Caco-2 (cell line): ENCODE results near the gene AMOTL1. TPM values are rescaled to one million over a fixed set of nuclear protein-coding genes. Genes with fewer than 3 reads are reported as not detected.
A peak's percentile ranks its signal among the peaks of the same experiment; 100 is the strongest.

Experiments
- BruUV-seq: library from RNA; stranded (reverse); fragments of 400-500 nt; replicated peaks from 2 replicates; lab custom pipeline; 2021; lab: Mats Ljungman, UMichigan
- CTCF ChIA-PET: fragments of 300-600 bp; sonication (Branson Sonifier 250); formaldehyde crosslinking; loops from one replicate; lab custom pipeline; 2022; ENCODE audit warnings: antibody characterized with exemption; lab: Charles Lee
- POLR2A ChIA-PET: fragments of 300-600 bp; sonication (Branson Sonifier 250); formaldehyde crosslinking; loops from one replicate; lab custom pipeline; 2022; ENCODE audit warnings: antibody characterized with exemption; lab: Charles Lee
- DNase-seq, 2 experiments: peaks; one replicate each; pipeline versions ENCODE4 v3.0.0 to v3.0.0-alpha.2; 2020 to 2022
- H3K27me3 ChIP-seq: replicated peaks from 2 replicates; pipeline ENCODE4 v1.6.0; 2011; ENCODE audit warnings: low read length; ENCODE audit not compliant: control insufficient read depth, insufficient read depth
- H3K36me3 ChIP-seq: 2 replicates; pipeline ENCODE4 v1.5.1; 2011; ENCODE audit warnings: low read length; ENCODE audit not compliant: control insufficient read depth, insufficient read depth
- H3K4me1 ChIP-seq: fragments of 250-450 bp; sonication (Bioruptor Pico); 2 replicates; pipeline ENCODE4 v1.5.1; 2020; ENCODE audit warnings: mild to moderate bottlenecking
- H3K4me3 ChIP-seq: 2 replicates; pipeline ENCODE4 v1.5.1; 2011; ENCODE audit warnings: low read depth, mild to moderate bottlenecking, control low read depth, low read length
- H3K9me3 ChIP-seq: fragments of 250-450 bp; sonication (Bioruptor Pico); 2 replicates; pipeline ENCODE4 v1.5.1; 2020; ENCODE audit warnings: mild to moderate bottlenecking, moderate library complexity
- H3K27ac Mint-ChIP-seq: one replicate; pipeline ENCODE4 v1.8.0; 2022; ENCODE audit warnings: mixed read lengths; ENCODE audit not compliant: unreplicated experiment
- H3K27me3 Mint-ChIP-seq: one replicate; pipeline ENCODE4 v1.8.0; 2022; ENCODE audit warnings: mixed read lengths; ENCODE audit not compliant: insufficient read depth, unreplicated experiment
- H3K36me3 Mint-ChIP-seq: one replicate; pipeline ENCODE4 v1.8.0; 2022; ENCODE audit warnings: mild to moderate bottlenecking, mixed read lengths; ENCODE audit not compliant: insufficient read depth, unreplicated experiment
- H3K4me1 Mint-ChIP-seq: one replicate; pipeline ENCODE4 v1.8.0; 2022; ENCODE audit warnings: low read depth, mixed read lengths; ENCODE audit not compliant: unreplicated experiment
- H3K4me3 Mint-ChIP-seq: one replicate; pipeline ENCODE4 v1.8.0; 2022; ENCODE audit warnings: mild to moderate bottlenecking, moderate library complexity, mixed read lengths; ENCODE audit not compliant: unreplicated experiment
- H3K9me3 Mint-ChIP-seq: one replicate; pipeline ENCODE4 v1.8.0; 2022; ENCODE audit warnings: mixed read lengths; ENCODE audit not compliant: unreplicated experiment
- intact Hi-C: fragments of 100-400 bp; cut with micrococcal nuclease; formaldehyde crosslinking; loops from one replicate; pipeline ENCODE4 v1.10.0; 2022; ENCODE audit not compliant: unreplicated experiment
- total RNA-seq: library from RNA; stranded (reverse); gene quantifications from 2 replicates; pipeline ENCODE4 v1.2.3, GENCODE V29; 2022
- TF ChIP-seq, protein P1 (sequence below), 2 experiments: fragments of 200-600 bp in 1 of 2; IDR thresholded peaks; 1 replicate in 1 of 2; 2 replicates in 1 of 2; pipeline versions ENCODE4 v1.5.1 to v1.8.0; 2011 to 2022; ENCODE audit warnings: antibody characterized with exemption in 1 of 2, control low read depth in 1 of 2, inconsistent platforms in 1 of 2, low read depth in 1 of 2, low read length in 1 of 2, mild to moderate bottlenecking in 1 of 2, moderate library complexity in 1 of 2; ENCODE audit not compliant: insufficient read depth in 1 of 2, severe bottlenecking in 1 of 2, unreplicated experiment in 1 of 2

AMOTL1 gene
- total RNA-seq, 1 experiment from 2014 or later, result 60.8 TPM

DNA sequence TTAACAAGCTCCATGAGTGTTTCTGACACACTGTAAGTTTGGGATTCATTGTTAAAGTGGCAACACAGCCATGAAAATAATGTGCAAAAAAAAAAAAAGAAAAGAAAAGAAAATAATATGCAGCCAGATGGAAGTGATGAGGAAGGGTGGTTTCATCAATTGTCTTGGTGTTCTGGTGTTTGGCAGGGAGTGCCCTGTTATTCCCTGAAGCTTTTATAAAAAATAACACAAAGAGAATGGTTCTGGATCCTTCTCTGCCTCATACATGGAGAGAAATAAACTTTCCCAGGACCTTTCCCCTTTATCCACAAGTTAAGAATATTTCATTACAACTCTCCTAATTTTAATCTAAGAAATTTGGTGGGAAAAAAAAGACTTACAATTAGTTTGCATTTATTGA, 16.7 kb downstream of the AMOTL1 start:
- Histone ChIP-seq H3K4me1 (peaks cover 52% of the 10 kb centered on the region), H3K9me3 (no peaks in the 10 kb centered on the region), H3K4me3 (no peak overlapping the region), H3K36me3 (no peaks in the 10 kb centered on the region), H3K27me3 (no peaks in the 10 kb centered on the region)
- H3K36me3 Mint-ChIP-seq, result no peaks in the 10 kb centered on the region
- H3K27me3 Mint-ChIP-seq, result no peaks in the 10 kb centered on the region
- ChIA-PET CTCF (interaction anchor here (1.3 to 3.2 kb wide), 2 partner anchors 15 to 112 kb away, joined by 4 to 27 read pairs; no protein-coding TSS in a partner anchor), POLR2A (interaction anchor here (0.6 kb wide), 1 partner anchor 59 kb away, joined by 3 read pairs; no protein-coding TSS in a partner anchor)
- no peak for DNase-seq
- no TSS peak for BruUV-seq
- TF ChIP-seq, protein P1, sequence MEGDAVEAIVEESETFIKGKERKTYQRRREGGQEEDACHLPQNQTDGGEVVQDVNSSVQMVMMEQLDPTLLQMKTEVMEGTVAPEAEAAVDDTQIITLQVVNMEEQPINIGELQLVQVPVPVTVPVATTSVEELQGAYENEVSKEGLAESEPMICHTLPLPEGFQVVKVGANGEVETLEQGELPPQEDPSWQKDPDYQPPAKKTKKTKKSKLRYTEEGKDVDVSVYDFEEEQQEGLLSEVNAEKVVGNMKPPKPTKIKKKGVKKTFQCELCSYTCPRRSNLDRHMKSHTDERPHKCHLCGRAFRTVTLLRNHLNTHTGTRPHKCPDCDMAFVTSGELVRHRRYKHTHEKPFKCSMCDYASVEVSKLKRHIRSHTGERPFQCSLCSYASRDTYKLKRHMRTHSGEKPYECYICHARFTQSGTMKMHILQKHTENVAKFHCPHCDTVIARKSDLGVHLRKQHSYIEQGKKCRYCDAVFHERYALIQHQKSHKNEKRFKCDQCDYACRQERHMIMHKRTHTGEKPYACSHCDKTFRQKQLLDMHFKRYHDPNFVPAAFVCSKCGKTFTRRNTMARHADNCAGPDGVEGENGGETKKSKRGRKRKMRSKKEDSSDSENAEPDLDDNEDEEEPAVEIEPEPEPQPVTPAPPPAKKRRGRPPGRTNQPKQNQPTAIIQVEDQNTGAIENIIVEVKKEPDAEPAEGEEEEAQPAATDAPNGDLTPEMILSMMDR (IDR thresholded peaks at IDR 0.05; ENCODE audit: insufficient read depth in 1 of 2, low read depth in 1 of 2, low read length in 1 of 2, severe bottlenecking in 1 of 2, unreplicated experiment in 1 of 2), result no peak
- H3K9me3 Mint-ChIP-seq, result no peaks in the 10 kb centered on the region
- H3K4me1 Mint-ChIP-seq, result peaks cover 30% of the 10 kb centered on the region
- H3K4me3 Mint-ChIP-seq, result no peak overlapping the region
- intact Hi-C loops, result no loop called here
- no peak overlapping the region for H3K27ac Mint-ChIP-seq

DNA sequence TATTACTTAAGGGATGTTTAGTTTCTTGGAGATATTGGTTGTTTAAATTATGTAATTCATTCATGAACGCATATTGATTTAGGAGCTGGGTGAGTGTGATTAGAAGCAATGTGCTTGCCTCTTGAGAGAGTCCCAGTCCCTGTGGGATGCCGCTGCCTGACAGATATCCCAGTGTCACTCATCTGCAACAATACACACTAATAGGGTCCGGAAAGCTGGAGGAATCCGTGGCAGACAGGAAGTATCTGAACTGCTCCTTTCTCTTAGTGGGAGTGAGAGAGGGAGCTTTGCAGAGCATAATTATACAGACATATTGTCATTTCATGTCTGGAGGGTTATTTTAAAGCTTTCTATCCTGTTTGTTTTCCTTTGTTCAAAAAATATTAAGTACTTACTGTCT, 17.4 kb downstream of the AMOTL1 start:
- Histone ChIP-seq H3K4me3 (no peak overlapping the region), H3K4me1 (peaks cover 53% of the 10 kb centered on the region), H3K36me3 (no peaks in the 10 kb centered on the region), H3K9me3 (no peaks in the 10 kb centered on the region), H3K27me3 (no peaks in the 10 kb centered on the region)
- no TSS peak for BruUV-seq
- intact Hi-C loops, result no loop called here
- DNase-seq, result no peak
- Mint-ChIP-seq H3K4me1 (peaks cover 31% of the 10 kb centered on the region), H3K9me3 (no peaks in the 10 kb centered on the region), H3K27ac (no peak overlapping the region), H3K27me3 (no peaks in the 10 kb centered on the region), H3K4me3 (no peak overlapping the region), H3K36me3 (no peaks in the 10 kb centered on the region)
- ChIA-PET POLR2A (no interaction called here), CTCF (interaction anchor here (1.1 to 3.2 kb wide), 4 partner anchors 15 to 188 kb away, joined by 4 to 27 read pairs (median 12); partner anchors contain the start of genes CWC15 and KDM4D)
- TF ChIP-seq, protein P1 (IDR thresholded peaks at IDR 0.05; ENCODE audit: insufficient read depth in 1 of 2, low read depth in 1 of 2, low read length in 1 of 2, severe bottlenecking in 1 of 2, unreplicated experiment in 1 of 2), result no peak

DNA sequence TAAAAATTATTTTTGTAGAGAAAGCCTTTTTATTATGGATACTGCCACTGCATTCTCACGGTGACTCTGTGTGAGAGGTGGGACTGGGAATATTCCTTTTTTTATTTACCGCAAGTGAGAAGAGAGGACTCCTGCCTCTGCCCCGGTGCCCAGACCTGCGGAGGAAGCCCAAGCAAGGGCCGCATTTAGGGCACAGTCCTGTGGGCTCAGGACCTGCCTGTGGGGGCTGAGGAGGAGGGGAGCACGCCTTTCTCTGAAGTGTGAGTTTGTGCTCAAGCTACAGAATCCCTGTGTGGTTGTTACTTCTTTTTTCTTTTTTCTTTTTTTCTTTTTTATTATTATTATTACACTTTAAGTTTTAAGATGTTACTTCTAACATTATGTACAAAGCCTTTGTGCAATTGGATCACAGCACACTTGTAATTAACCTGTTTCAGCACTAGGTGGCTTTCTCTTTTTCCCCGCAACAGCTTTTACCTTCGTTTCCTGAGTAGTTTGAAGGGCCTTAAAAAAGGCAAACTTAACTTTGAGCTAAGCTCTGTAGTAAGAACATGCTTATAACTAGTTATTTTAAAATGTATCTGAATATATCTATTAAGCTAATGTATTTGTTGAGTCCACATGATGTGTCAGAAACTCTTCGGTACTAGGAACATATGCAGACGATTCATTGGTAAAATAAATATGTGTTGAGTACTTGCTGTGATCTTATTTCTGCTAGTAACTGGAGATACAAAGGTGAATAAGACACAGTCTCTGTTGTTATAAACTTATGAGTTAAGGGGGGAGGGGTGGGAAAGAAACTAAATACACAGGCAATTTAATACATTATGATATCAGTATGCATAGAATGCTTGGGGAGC, 18.3 kb downstream of the AMOTL1 start:
- DNase-seq, result peak in 1 of 2 experiments; percentile 65

More for the DNA sequence above, 18.3 kb downstream of the AMOTL1 start:
- Histone ChIP-seq H3K36me3 (no peaks in the 10 kb centered on the region), H3K9me3 (no peaks in the 10 kb centered on the region), H3K27me3 (no peaks in the 10 kb centered on the region), H3K4me1 (peaks cover 58% of the 10 kb centered on the region), H3K4me3 (no peak overlapping the region)
- Mint-ChIP-seq H3K27ac (peak overlapping the region; percentile 70), H3K4me3 (no peak overlapping the region), H3K4me1 (peaks cover 24% of the 10 kb centered on the region), H3K27me3 (no peaks in the 10 kb centered on the region), H3K36me3 (no peaks in the 10 kb centered on the region), H3K9me3 (no peaks in the 10 kb centered on the region)
- intact Hi-C loops, result loop anchor here (1.0 kb wide), 3 partner anchors 47 to 163 kb away; no protein-coding TSS in a partner anchor
- ChIA-PET CTCF (interaction anchor here (0.6 to 3.2 kb wide), 11 partner anchors 18 to 343 kb away, joined by 3 to 27 read pairs (median 4); partner anchors contain the start of genes AMOTL1, CWC15 and KDM4D), POLR2A (no interaction called here)
- no TSS peak for BruUV-seq
- TF ChIP-seq, protein P1 (IDR thresholded peaks at IDR 0.05; ENCODE audit: insufficient read depth in 1 of 2, low read depth in 1 of 2, low read length in 1 of 2, severe bottlenecking in 1 of 2, unreplicated experiment in 1 of 2), result peak; percentile 75 to 89
